GM13976 (cell line): Measurements from ENCODE around the gene POLR1H.
"Not testable (repeated sequence)": the region's sequence is repeated elsewhere in the genome, so short reads cannot be mapped to it uniquely, and the experiment has no call there.

ENCODE experiments used
- DNase-seq: peaks from one replicate; pipeline ENCODE4 v3.0.0; 2012; ENCODE audit warnings: low spot score
- CTCF ChIP-seq: IDR thresholded peaks from 2 replicates; pipeline ENCODE4 v1.5.1; 2012; ENCODE audit warnings: borderline replicate concordance, mild to moderate bottlenecking; ENCODE audit not compliant: insufficient read depth; ENCODE audit errors: extremely low read depth, missing control alignments, control extremely low read depth
- in situ Hi-C: fragments of 300-500 bp; cut with MboI; formaldehyde crosslinking; loops from one replicate; pipeline ENCODE4 v1.12.0; 2022; ENCODE audit warnings: low sequenced_read_pairs, mixed read lengths, inconsistent platforms; ENCODE audit not compliant: unreplicated experiment

POLR1H gene

DNA sequence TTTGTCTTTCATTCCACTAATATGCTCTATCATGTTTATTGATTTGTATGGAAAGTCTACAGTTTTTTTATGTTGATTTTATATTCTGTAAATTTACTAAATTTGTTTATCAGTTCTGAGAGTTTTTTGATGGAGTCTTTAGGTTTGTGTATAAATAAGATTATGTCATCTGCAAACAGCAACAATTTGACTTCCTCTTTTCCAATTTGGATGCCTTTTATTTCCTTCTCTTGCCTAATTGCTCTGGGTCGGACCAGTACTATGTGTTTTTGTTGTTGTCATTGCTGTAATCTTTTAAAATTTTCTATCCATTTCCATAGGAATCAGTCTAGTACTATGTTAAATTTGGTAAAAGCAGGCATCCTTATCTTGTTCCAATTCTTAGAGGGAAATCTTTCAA, 31.5 kb upstream of the POLR1H start:
- TF ChIP-seq CTCF = no peak
- DNase-seq = no peak
- in situ Hi-C loops = no loop called here

DNA sequence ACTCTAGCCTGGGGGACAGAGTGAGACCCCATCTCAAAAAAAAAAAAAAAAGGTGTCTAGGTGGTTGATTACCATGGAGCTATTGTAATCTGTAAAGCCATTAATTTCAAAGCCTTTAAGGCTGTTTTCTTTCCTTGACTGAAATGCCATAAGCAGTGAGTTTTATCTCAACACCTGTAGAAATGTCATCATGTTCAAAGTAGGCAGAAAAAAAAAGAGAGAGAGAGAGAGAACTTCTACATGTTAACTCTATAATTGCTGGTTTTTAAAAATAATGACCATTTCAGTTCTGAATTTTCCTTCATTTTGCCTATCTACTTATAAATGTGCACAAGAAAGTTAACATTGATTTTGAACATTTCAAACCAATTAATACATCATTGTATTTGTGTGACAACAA, 29.7 kb upstream of the POLR1H start:
- DNase-seq = no peak
- TF ChIP-seq CTCF = no peak
- in situ Hi-C loops = no loop called here

DNA sequence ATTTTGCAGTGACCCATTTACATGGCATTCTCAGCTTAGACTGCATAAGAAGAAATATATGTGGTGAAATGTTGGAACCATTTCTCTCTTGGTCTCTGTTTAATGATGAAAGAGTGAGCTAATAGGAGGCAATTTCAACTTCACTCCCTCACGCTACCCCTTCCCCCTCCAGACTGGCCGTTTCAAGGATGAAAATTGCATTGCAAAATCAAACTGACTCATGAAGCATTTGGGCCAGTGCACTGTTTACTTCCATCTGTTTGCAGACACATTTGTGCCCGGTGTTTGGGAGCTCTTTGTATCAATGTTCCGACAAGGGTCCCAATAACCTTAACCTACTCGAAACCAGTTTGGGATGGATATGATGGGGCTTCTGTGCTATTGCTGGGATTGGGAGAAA, 27.6 kb upstream of the POLR1H start:
- DNase-seq, in situ Hi-C loops: not testable (repeated sequence)

DNA sequence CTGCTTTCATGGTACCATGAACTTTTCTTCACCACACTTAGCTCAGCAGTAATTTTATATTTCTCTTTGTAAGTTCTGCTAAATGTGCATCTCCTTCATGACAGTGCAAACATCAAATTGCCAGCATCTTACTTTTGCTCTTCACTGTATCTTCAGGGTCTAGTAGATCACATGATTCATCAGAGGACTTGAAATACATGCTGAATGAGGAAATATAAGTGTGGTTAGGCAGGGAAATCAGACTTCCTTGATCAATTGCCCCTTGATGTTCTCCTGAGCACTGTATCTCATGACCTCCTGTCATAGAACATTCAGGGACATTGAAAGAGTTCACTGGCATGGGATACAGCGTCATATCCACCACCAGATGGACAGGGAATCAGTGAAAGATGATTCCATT, 25.3 kb upstream of the POLR1H start:
- no peak for TF ChIP-seq CTCF
- no peak for DNase-seq
- in situ Hi-C loops = no loop called here

GRCh38 chr6:30037182-30037788, 23.8 kb upstream of the POLR1H start:
- TF ChIP-seq CTCF = peak; percentile 35
- DNase-seq = peak; percentile 39
- in situ Hi-C loops = no loop called here

- no peak for DNase-seq
- TF ChIP-seq CTCF = no peak
- in situ Hi-C loops = no loop called here
Measured at GRCh38 chr6:30041221-30041620, 19.8 kb upstream of the POLR1H start.

DNA sequence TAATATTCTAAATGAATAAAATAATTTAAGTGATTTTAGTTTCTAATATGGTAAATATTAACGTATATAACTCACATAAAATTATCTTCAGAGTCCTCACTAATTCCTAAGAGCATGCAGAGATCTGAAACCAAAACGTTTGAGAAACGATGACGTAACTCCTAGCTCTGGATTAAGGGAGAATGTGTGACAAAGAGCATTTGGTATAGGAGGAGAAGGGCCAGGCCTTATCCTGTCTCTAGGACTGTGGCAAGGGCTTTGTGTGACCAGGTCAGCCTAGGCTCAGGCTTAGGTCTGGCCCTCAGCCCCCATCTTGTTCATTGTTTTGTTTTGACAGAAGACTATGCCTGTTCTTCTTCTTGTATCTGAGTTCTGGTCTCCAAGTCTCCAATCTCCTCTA, 19.2 kb upstream of the POLR1H start:
- no peak for TF ChIP-seq CTCF
- no peak for DNase-seq
- in situ Hi-C loops = no loop called here
